OCI-LY1 (cell line): Measurements from ENCODE around the gene AMPD3.

Experiments
- CTCF ChIP-seq: fragments of 200-600 bp; sonication (generic), shearing (Covaris generic); IDR thresholded peaks from 2 replicates; pipeline ENCODE4 v1.5.1; 2017; ENCODE audit warnings: mild to moderate bottlenecking, antibody characterized with exemption, low read length, moderate library complexity, mixed read lengths
- EZH2 ChIP-seq: fragments of 200-600 bp; sonication (generic), shearing (Covaris generic); IDR thresholded peaks from 2 replicates; pipeline ENCODE4 v1.8.0; 2017; ENCODE audit warnings: borderline replicate concordance, mixed run types, mild to moderate bottlenecking, antibody characterized with exemption, low read length, moderate library complexity, mixed read lengths

DNA sequence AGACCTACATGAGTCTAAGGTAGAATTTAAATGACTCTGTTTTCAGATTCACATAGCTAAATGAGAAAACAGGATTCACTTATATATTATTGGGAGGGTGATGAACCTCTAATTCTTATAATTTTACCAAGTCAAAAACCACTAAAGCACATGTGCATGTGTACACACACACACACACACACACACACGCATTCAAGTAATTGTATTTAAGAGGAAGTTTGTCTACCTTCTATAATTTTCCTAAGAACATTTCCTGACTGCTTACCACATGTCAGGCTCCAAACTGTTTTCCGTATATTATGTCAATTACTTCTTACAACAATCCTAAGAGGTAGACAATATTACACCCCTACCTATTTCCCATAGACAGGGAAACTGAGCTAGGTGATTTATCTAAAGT lies 79.3 kb downstream of the AMPD3 start:
- TF ChIP-seq CTCF (no peak), EZH2 (no peak)
